SK-MEL-5 (cell line): ENCODE measurements around the gene CEBPG. TPM values are rescaled to one million over a fixed set of nuclear protein-coding genes. Genes with fewer than 3 reads are reported as not detected.
A peak's percentile ranks its signal among the peaks of the same experiment; 100 is the strongest.

ENCODE experiments used
- DNase-seq: peaks from one replicate; pipeline ENCODE4 v3.0.0-alpha.2; 2016; ENCODE audit warnings: low read depth, low spot score
- in situ Hi-C: cut with HindIII; loops from 2 replicates; pipeline ENCODE4 v1.10.0; 2016; ENCODE audit warnings: low sequenced_read_pairs, high pct_unique_total_duplicates, low pct_unique_long_range_greater_than_20kb
- total RNA-seq: library from RNA; depleted of rRNA; stranded (reverse); fragments of >200 nt; shearing (Covaris generic); gene quantifications from 2 replicates; pipeline ENCODE4 v1.2.3, GENCODE V29; 2014

Gene CEBPG
- total RNA-seq, 1 experiment from 2014 or later = 33.4 TPM

DNA sequence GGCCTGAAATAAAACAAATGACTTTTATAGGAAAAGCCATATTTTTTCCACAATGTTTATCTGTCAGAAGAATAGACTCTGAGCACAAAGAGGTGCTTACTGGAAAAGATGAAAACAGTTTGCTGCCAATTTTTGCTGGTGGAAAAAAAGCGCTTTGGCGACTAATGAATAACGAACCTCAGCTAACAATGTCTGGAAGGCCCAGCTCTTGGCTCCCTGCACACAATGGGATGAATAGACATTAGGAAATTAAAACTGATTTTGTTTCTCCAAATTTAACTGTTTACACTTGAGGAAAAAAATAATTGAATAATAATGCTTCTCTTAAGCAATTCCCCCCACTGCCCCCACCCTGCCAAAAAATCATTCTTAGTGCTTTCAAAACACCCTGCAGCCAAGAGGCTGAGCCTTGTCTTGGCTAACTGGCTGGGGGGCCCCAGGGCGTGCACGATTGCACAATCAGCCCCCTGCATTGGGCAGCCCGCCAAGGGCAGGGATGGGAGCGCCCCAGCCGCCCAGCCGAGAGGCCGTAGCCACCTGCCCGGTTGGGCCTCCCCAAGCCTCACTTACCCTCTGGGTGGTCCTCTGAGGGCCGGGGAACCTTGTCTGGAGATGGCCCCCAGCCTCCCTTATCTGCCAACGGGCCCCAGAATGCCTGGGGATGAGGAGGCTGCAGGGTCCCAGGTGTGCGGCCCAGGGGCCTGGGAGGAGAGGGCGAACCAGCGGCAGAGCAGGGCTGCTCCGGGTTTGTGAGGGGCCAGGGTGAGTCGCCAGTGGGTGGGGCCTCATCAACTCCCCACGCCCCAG, 16.8 kb downstream of the CEBPG start:
- in situ Hi-C loops = no loop called here
- no peak for DNase-seq

- in situ Hi-C loops = no loop called here
- DNase-seq = no peak
Observed at GRCh38 chr19:33390908-33391630, 17.6 kb downstream of the CEBPG start.

GRCh38 chr19:33391631-33392249, 18.2 kb downstream of the CEBPG start:
- no peak for DNase-seq
- in situ Hi-C loops = no loop called here

- in situ Hi-C loops = no loop called here
- no peak for DNase-seq
Observed at GRCh38 chr19:33392341-33393285, 19.1 kb downstream of the CEBPG start.

- no peak for DNase-seq
Observed at GRCh38 chr19:33393286-33394005, 19.9 kb downstream of the CEBPG start.

GRCh38 chr19:33394006-33394722, 20.7 kb downstream of the CEBPG start:
- in situ Hi-C loops = no loop called here
- no peak for DNase-seq

More at GRCh38 chr19:33393286-33394005, 19.9 kb downstream of the CEBPG start:
- in situ Hi-C loops = no loop called here

GRCh38 chr19:33394723-33395560, 21.4 kb downstream of the CEBPG start:
- in situ Hi-C loops = no loop called here
- DNase-seq = no peak

GRCh38 chr19:33395561-33396550, 22.3 kb downstream of the CEBPG start:
- in situ Hi-C loops = no loop called here
- no peak for DNase-seq

DNA sequence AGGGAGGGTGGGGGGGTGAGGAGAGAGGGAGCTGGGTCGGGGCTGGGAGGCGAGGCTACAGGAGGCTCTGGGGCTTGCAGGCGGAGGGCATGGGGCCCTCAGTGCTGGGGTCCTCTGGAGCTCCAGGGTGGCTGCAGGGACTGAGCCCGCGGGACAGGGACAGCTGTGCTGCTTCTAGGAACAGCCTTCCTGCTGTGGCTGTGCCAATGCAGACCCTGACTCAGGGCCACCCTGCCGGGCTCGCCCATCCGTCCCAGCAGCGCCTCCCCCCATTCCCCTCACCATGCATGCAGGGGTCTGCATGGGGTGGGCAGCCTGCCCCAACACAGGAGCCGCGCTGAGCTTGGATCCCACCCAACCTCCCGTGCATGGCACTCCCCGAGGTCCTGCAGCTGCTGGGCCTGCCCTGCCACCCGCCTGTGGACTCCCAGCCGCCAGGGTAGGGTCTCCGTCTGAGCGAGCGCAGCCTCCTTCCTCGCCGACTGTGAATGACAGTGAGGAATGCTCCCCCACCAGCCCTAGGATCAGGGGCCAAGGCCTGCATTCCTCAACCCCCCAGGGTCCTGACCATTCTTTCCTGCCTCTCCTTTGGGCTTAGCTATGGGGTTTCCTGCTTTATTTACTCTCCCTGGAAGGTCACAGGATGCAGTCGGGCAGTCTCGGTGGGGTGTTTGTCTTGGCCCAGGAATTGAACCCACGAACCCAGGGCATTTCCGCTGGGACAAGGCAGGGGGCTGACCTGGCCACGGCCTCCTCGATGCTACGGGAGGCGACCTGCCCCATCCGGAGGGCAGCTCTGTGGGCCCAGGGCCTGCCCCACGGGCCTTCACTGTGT, 23.4 kb downstream of the CEBPG start:
- no peak for DNase-seq
- in situ Hi-C loops = no loop called here

DNA sequence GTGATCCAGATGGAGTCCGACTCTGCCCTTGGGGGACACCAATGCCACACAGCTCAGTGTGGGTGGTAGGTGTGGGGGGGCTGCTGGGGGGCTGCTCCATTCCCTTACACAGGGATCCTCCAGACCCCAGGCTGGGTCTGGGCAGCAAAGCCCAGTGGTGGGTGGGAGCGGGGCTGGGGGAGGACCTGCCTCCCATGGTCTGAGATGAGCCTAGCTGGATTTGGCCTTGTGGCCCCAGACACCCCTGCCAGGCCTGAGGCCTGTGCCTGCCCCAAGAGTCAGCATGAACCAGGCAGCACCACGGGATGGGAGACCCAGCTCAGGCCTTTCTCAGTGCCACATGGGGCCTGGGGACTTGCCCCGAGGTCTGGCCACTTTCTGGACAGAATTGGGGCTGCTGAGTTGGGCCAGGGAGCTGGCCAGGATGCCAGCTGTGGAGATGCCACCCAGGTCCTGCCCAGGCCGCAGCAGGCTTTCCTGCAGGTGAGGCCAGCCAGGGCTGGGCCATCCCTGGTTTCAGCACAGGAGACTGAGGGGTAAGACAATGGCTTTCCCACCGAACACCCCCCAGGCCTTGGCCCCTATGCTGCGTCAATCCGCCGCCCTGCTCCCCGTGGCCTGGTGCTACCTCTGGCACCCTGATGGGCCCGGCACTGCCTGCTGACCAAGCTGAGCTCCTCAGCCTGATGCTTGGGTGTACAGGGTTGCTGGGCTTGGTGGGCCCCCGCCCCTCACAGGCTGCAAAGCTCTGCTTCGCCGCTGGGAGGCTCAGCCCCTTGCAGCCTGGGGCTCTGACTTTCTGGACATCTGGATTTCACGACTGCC, 24.2 kb downstream of the CEBPG start:
- peak; percentile 17 for DNase-seq
- in situ Hi-C loops = no loop called here

GRCh38 chr19:33398361-33399060, 25.0 kb downstream of the CEBPG start:
- no peak for DNase-seq
- in situ Hi-C loops = no loop called here

DNA sequence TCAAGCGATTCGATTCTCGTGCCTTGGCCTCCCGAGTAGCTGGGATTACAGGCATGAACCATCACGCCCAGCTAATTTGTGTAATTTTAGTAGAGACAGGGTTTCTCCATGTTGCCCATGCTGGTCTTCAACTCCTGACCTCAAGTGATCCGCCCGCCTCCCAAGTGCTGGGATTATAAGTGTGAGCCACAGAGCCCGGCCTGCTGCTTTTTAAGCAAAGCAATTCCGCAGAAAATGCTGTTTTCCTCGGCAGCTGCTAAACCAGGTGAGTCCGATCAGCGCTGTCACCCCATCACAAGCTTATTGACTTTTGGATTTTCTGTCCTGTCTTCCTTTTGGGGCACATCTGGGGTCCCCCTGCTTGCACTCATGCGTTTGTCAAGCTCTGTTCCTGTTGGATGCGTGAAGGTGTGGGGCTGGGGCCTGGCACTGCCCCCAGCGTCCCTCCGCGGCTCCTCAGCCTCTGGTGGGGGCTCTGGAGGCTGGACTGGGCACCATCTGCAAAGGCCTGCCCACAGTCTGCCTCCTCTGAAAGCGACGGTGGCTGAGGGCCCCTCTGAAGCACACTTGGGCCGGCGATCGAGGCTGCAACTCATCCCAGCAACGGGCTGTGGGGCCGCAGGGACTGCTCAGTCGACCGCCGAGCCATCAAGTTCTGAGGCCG, 25.7 kb downstream of the CEBPG start:
- in situ Hi-C loops = no loop called here
- no peak for DNase-seq
